Neutrophil (primary cell): ENCODE measurements around the gene NR3C2.

Source experiments
- H3K27ac ChIP-seq: fragments of 200-600 bp; sonication (generic); 2 replicates; pipeline ENCODE4 v1.5.1; 2016; ENCODE audit warnings: mild to moderate bottlenecking, moderate library complexity
- H3K27me3 ChIP-seq: fragments of 200-600 bp; sonication (generic); 2 replicates; pipeline ENCODE4 v1.6.0; 2016; ENCODE audit warnings: mild to moderate bottlenecking
- H3K36me3 ChIP-seq: fragments of 200-600 bp; sonication (generic); 2 replicates; pipeline ENCODE4 v1.5.1; 2017
- H3K4me1 ChIP-seq, 2 experiments: fragments of 200-600 bp in 1 of 2; sonication (generic) in 1 of 2; 1 replicate in 1 of 2; 2 replicates in 1 of 2; pipeline versions ENCODE4 v1.5.1 to v1.6.1; 2013 to 2016; ENCODE audit warnings: low read depth in 1 of 2, low read length in 1 of 2, mild to moderate bottlenecking in 1 of 2, moderate library complexity in 1 of 2; ENCODE audit not compliant: control insufficient read depth in 1 of 2, insufficient read depth in 1 of 2
- H3K4me3 ChIP-seq, 2 experiments: fragments of 200-600 bp in 1 of 2; sonication (generic) in 1 of 2; 1 replicate in 1 of 2; 2 replicates in 1 of 2; pipeline ENCODE4 v1.5.1; 2013 to 2016; ENCODE audit warnings: low read depth in 1 of 2, low read length in 1 of 2, mild to moderate bottlenecking in 1 of 2, moderate library complexity in 1 of 2
- H3K9me3 ChIP-seq: fragments of 200-600 bp; sonication (generic); 2 replicates; pipeline ENCODE4 v1.5.1; 2016
- CTCF ChIP-seq: fragments of 200-600 bp; sonication (generic); IDR thresholded peaks from 2 replicates; pipeline ENCODE4 v1.5.1; 2016; ENCODE audit warnings: antibody characterized with exemption

Gene NR3C2

GRCh38 chr4:148120216-148120615 lies 322.0 kb downstream of the NR3C2 start:
- Histone ChIP-seq H3K27me3 (no peaks in the 10 kb centered on the region), H3K27ac (no peak overlapping the region), H3K9me3 (peaks cover 6% of the 10 kb centered on the region), H3K4me1 (no peaks in the 10 kb centered on the region), H3K36me3 (no peaks in the 10 kb centered on the region), H3K4me3 (no peak overlapping the region)
- no peak for TF ChIP-seq CTCF

- Histone ChIP-seq H3K9me3 (peaks cover 6% of the 10 kb centered on the region), H3K27me3 (no peaks in the 10 kb centered on the region), H3K27ac (no peak overlapping the region), H3K4me3 (no peak overlapping the region), H3K4me1 (no peaks in the 10 kb centered on the region), H3K36me3 (no peaks in the 10 kb centered on the region)
- TF ChIP-seq CTCF, result no peak
Measured at GRCh38 chr4:148118633-148119032, 323.6 kb downstream of the NR3C2 start.

GRCh38 chr4:148118179-148118578 lies 324.0 kb downstream of the NR3C2 start:
- H3K4me3 ChIP-seq, result no peak overlapping the region
- no peaks in the 10 kb centered on the region for H3K27me3 ChIP-seq
- TF ChIP-seq CTCF, result no peak

GRCh38 chr4:148116969-148117368 lies 325.2 kb downstream of the NR3C2 start:
- H3K36me3 ChIP-seq, result no peaks in the 10 kb centered on the region
- H3K27me3 ChIP-seq, result no peaks in the 10 kb centered on the region
- H3K27ac ChIP-seq, result no peak overlapping the region
- TF ChIP-seq CTCF, result no peak
- H3K9me3 ChIP-seq, result no peaks in the 10 kb centered on the region
- no peak overlapping the region for H3K4me3 ChIP-seq
- no peaks in the 10 kb centered on the region for H3K4me1 ChIP-seq

More at GRCh38 chr4:148118179-148118578, 324.0 kb downstream of the NR3C2 start:
- Histone ChIP-seq H3K36me3 (no peaks in the 10 kb centered on the region), H3K4me1 (no peaks in the 10 kb centered on the region), H3K9me3 (peaks cover 5% of the 10 kb centered on the region), H3K27ac (no peak overlapping the region)

- Histone ChIP-seq H3K27ac (no peak overlapping the region), H3K27me3 (no peaks in the 10 kb centered on the region), H3K36me3 (no peaks in the 10 kb centered on the region), H3K4me3 (no peak overlapping the region), H3K4me1 (no peaks in the 10 kb centered on the region), H3K9me3 (no peaks in the 10 kb centered on the region)
- no peak for TF ChIP-seq CTCF
Measured at GRCh38 chr4:148116264-148116663, 325.9 kb downstream of the NR3C2 start.

GRCh38 chr4:148114436-148114835 lies 327.8 kb downstream of the NR3C2 start:
- no peak for TF ChIP-seq CTCF
- Histone ChIP-seq H3K36me3 (no peaks in the 10 kb centered on the region), H3K4me1 (no peaks in the 10 kb centered on the region), H3K27ac (no peak overlapping the region), H3K27me3 (no peaks in the 10 kb centered on the region), H3K4me3 (no peak overlapping the region), H3K9me3 (no peaks in the 10 kb centered on the region)
